Panc1 (cell line): ENCODE results near the gene GFRA1. TPM values are rescaled to one million over a fixed set of nuclear protein-coding genes. Genes with fewer than 3 reads are reported as not detected.

Experiments used
- ATAC-seq: fragments of 200-7000 bp; cut with Tn5 transposase; 2 replicates; pipeline ENCODE4 v1.9.1; 2020; ENCODE audit warnings: mild to moderate bottlenecking, moderate library complexity
- BruUV-seq: library from RNA; stranded (reverse); fragments of 400-500 nt; replicated peaks from 2 replicates; lab custom pipeline; 2021; lab: Mats Ljungman, UMichigan
- CTCF ChIA-PET: fragments of 300-600 bp; sonication (Branson Sonifier 250); formaldehyde crosslinking; loops from one replicate; lab custom pipeline; 2022; ENCODE audit warnings: antibody characterized with exemption; lab: Charles Lee
- POLR2A ChIA-PET: fragments of 300-600 bp; sonication (Branson Sonifier 250); formaldehyde crosslinking; loops from one replicate; lab custom pipeline; 2022; ENCODE audit warnings: antibody characterized with exemption; lab: Charles Lee
- DNase-seq: peaks from one replicate; pipeline ENCODE4 v3.0.0-alpha.2; 2010; ENCODE audit warnings: low read depth, low spot score
- H3K27ac ChIP-seq: 2 replicates; pipeline ENCODE4 v1.5.1; 2011; ENCODE audit warnings: mild to moderate bottlenecking, low read length, inconsistent platforms
- H3K27me3 ChIP-seq: fragments of 200-500 bp; sonication (Bioruptor generic); 2 replicates; pipeline ENCODE4 v1.6.0; 2014; ENCODE audit warnings: low read length, inconsistent platforms; ENCODE audit not compliant: control insufficient read depth, insufficient read depth
- H3K36me3 ChIP-seq: fragments of 200-500 bp; sonication (Bioruptor generic); 2 replicates; pipeline ENCODE4 v1.5.1; 2014; ENCODE audit warnings: inconsistent platforms, mild to moderate bottlenecking, low read length, moderate library complexity; ENCODE audit not compliant: control insufficient read depth, insufficient read depth
- H3K4me1 ChIP-seq: 2 replicates; pipeline ENCODE4 v1.5.1; 2011; ENCODE audit warnings: inconsistent platforms, mild to moderate bottlenecking, low read length, moderate library complexity; ENCODE audit not compliant: control insufficient read depth, insufficient read depth
- H3K4me3 ChIP-seq, 2 experiments: 2 replicates each; pipeline ENCODE4 v1.5.1; 2011 to 2012; ENCODE audit warnings: low read depth in 2 of 2, low read length in 2 of 2, mild to moderate bottlenecking in 2 of 2, inconsistent platforms in 1 of 2, moderate library complexity in 1 of 2
- H3K9me3 ChIP-seq: fragments of 200-500 bp; sonication (Bioruptor generic); 2 replicates; pipeline ENCODE4 v1.5.1; 2014; ENCODE audit warnings: low read depth, mild to moderate bottlenecking, inconsistent platforms, low read length, moderate library complexity; ENCODE audit not compliant: control insufficient read depth, insufficient read depth
- POLR2AphosphoS5 ChIP-seq: IDR thresholded peaks from 2 replicates; pipeline ENCODE4 v1.6.1; 2012; ENCODE audit warnings: mild to moderate bottlenecking, low read depth, low read length, moderate library complexity
- SIN3A ChIP-seq: IDR thresholded peaks from 2 replicates; pipeline ENCODE4 v1.6.1; 2012; ENCODE audit warnings: low read depth, mild to moderate bottlenecking, low read length, moderate library complexity, borderline replicate concordance; ENCODE audit not compliant: insufficient read depth
- TCF7L2 ChIP-seq: IDR thresholded peaks from 2 replicates; pipeline ENCODE4 v1.6.1; 2011; ENCODE audit warnings: mild to moderate bottlenecking, low read depth, low read length, inconsistent platforms
- in situ Hi-C: cut with HindIII; loops from 2 replicates; pipeline ENCODE4 v1.10.0; 2016; ENCODE audit warnings: low sequenced_read_pairs, low pct_unique_long_range_greater_than_20kb
- intact Hi-C: fragments of 100-400 bp; cut with micrococcal nuclease; formaldehyde crosslinking; loops from one replicate; pipeline ENCODE4 v1.10.0; 2022; ENCODE audit not compliant: unreplicated experiment
- total RNA-seq: library from RNA; stranded (reverse); gene quantifications from one replicate; pipeline ENCODE4 v1.2.1, GENCODE V29; 2021; ENCODE audit not compliant: unreplicated experiment
- TF ChIP-seq, protein P1 (sequence below), 2 experiments: IDR thresholded peaks; 2 replicates each; pipeline ENCODE4 v1.6.1; 2011 to 2012; ENCODE audit warnings: low read depth in 2 of 2, control low read depth in 1 of 2, low read length in 1 of 2, mild to moderate bottlenecking in 1 of 2, moderate library complexity in 1 of 2; ENCODE audit not compliant: insufficient read depth in 1 of 2
- TF ChIP-seq, protein P2 (sequence below): fragments of 450-650 bp; IDR thresholded peaks from 2 replicates; pipeline ENCODE4 v1.5.1; 2017; ENCODE audit warnings: mild to moderate bottlenecking

Gene GFRA1
- total RNA-seq, 1 experiment from 2014 or later: 0.10 TPM

DNA sequence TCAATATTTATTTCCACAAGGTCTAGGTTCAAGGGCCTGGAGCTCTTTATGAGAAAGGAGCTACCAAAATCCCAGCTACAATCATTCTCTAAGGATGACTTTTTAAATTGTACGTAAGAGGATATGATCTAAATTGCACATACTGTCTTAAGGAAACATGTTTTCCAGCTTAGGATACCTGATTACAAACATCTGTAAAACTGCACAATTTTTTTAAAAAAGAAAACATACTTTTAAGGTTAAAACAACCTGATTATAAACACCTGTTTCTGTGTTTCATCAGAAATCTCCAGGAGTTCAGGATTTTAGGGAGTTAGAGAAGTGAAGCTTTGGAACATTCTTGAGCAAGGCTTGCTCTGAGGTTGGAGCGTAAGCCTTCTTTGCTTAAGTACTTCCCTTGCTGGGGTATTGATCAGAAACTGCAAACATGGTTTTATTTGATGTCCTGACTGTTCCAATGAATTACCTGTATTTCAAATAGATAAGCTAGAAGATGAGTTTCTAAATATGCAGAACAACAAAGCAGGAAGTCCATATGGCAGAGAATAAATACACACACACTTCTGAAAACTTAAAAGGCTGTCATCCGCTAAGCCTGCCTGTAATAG, 248.6 kb downstream of the GFRA1 start:
- H3K27ac ChIP-seq: no peak overlapping the region
- POLR2A ChIA-PET: no interaction called here
- no TSS peak for BruUV-seq
- intact Hi-C loops: no loop called here
- ATAC-seq (no peak), DNase-seq (no peak)
- no peaks in the 10 kb centered on the region for H3K4me1 ChIP-seq
- no peaks in the 10 kb centered on the region for H3K36me3 ChIP-seq
- no peaks in the 10 kb centered on the region for H3K27me3 ChIP-seq
- no peaks in the 10 kb centered on the region for H3K9me3 ChIP-seq
- CTCF ChIA-PET: no interaction called here
- in situ Hi-C loops: no loop called here
- H3K4me3 ChIP-seq: no peak overlapping the region
- TF ChIP-seq POLR2AphosphoS5 (no peak), TCF7L2 (no peak), SIN3A (no peak)
- TF ChIP-seq, protein P1, sequence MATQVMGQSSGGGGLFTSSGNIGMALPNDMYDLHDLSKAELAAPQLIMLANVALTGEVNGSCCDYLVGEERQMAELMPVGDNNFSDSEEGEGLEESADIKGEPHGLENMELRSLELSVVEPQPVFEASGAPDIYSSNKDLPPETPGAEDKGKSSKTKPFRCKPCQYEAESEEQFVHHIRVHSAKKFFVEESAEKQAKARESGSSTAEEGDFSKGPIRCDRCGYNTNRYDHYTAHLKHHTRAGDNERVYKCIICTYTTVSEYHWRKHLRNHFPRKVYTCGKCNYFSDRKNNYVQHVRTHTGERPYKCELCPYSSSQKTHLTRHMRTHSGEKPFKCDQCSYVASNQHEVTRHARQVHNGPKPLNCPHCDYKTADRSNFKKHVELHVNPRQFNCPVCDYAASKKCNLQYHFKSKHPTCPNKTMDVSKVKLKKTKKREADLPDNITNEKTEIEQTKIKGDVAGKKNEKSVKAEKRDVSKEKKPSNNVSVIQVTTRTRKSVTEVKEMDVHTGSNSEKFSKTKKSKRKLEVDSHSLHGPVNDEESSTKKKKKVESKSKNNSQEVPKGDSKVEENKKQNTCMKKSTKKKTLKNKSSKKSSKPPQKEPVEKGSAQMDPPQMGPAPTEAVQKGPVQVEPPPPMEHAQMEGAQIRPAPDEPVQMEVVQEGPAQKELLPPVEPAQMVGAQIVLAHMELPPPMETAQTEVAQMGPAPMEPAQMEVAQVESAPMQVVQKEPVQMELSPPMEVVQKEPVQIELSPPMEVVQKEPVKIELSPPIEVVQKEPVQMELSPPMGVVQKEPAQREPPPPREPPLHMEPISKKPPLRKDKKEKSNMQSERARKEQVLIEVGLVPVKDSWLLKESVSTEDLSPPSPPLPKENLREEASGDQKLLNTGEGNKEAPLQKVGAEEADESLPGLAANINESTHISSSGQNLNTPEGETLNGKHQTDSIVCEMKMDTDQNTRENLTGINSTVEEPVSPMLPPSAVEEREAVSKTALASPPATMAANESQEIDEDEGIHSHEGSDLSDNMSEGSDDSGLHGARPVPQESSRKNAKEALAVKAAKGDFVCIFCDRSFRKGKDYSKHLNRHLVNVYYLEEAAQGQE (IDR thresholded peaks at IDR 0.05; ENCODE audit: insufficient read depth in 1 of 2, low read depth in 2 of 2, low read length in 1 of 2): no peak
- TF ChIP-seq, protein P2, sequence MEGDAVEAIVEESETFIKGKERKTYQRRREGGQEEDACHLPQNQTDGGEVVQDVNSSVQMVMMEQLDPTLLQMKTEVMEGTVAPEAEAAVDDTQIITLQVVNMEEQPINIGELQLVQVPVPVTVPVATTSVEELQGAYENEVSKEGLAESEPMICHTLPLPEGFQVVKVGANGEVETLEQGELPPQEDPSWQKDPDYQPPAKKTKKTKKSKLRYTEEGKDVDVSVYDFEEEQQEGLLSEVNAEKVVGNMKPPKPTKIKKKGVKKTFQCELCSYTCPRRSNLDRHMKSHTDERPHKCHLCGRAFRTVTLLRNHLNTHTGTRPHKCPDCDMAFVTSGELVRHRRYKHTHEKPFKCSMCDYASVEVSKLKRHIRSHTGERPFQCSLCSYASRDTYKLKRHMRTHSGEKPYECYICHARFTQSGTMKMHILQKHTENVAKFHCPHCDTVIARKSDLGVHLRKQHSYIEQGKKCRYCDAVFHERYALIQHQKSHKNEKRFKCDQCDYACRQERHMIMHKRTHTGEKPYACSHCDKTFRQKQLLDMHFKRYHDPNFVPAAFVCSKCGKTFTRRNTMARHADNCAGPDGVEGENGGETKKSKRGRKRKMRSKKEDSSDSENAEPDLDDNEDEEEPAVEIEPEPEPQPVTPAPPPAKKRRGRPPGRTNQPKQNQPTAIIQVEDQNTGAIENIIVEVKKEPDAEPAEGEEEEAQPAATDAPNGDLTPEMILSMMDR: no peak

DNA sequence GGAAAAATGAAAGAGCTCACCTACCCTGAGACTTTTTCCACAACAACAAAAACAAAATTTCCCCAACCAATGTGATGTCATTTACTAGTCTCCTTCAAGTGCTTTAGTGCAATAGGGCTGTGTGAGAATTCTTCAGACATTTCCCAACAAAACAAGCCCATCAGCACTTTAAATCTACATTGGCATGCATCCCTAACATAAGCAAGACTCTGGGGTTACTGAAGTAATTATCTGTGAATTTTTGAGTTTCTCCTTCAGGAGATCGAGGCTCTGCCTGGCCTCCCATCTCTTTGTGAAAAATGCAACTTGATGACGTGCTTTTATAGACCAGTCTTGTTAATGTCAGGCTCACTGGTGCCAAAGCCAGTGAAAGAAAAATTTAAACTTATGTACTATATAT, 255.6 kb downstream of the GFRA1 start:
- in situ Hi-C loops: no loop called here
- DNase-seq: no peak
- POLR2A ChIA-PET: no interaction called here
- H3K36me3 ChIP-seq: no peaks in the 10 kb centered on the region
- BruUV-seq: no TSS peak
- CTCF ChIA-PET: no interaction called here
- no peak for ATAC-seq
- no peak overlapping the region for H3K4me3 ChIP-seq
- TF ChIP-seq POLR2AphosphoS5 (no peak), TCF7L2 (no peak), SIN3A (no peak)
- TF ChIP-seq, protein P1 (IDR thresholded peaks at IDR 0.05; ENCODE audit: insufficient read depth in 1 of 2, low read depth in 2 of 2, low read length in 1 of 2): no peak
- TF ChIP-seq, protein P2: no peak
- H3K9me3 ChIP-seq: no peaks in the 10 kb centered on the region
- no peaks in the 10 kb centered on the region for H3K4me1 ChIP-seq
- H3K27me3 ChIP-seq: no peaks in the 10 kb centered on the region
- intact Hi-C loops: no loop called here
- no peak overlapping the region for H3K27ac ChIP-seq
